Parathyroid adenoma (tissue), 2 donors: ENCODE results near the gene YAP1.

Experiments used
- H2AFZ ChIP-seq: fragments of 300-600 bp; sonication (generic); one replicate; pipeline ENCODE4 v1.7.0; 2017; ENCODE audit warnings: antibody characterized with exemption, mild to moderate bottlenecking
- H3K27ac ChIP-seq: fragments of 300-600 bp; sonication (generic); one replicate; pipeline ENCODE4 v1.7.0; 2017
- H3K27me3 ChIP-seq: fragments of 300-600 bp; sonication (generic); one replicate; pipeline ENCODE4 v1.7.0; 2017; ENCODE audit warnings: low read length; ENCODE audit not compliant: control insufficient read depth, insufficient read depth
- H3K36me3 ChIP-seq: fragments of 300-600 bp; sonication (generic); one replicate; pipeline ENCODE4 v1.7.0; 2017; ENCODE audit warnings: low read length; ENCODE audit not compliant: control insufficient read depth, insufficient read depth
- H3K4me1 ChIP-seq: fragments of 300-600 bp; sonication (generic); one replicate; pipeline ENCODE4 v1.7.0; 2017; ENCODE audit warnings: control low read depth
- H3K4me2 ChIP-seq: fragments of 300-600 bp; sonication (generic); one replicate; pipeline ENCODE4 v1.7.0; 2017; ENCODE audit warnings: low read length
- H3K4me3 ChIP-seq: fragments of 300-600 bp; sonication (generic); one replicate; pipeline ENCODE4 v1.7.0; 2017; ENCODE audit warnings: low read depth, low read length
- H3K79me2 ChIP-seq: fragments of 300-600 bp; sonication (generic); one replicate; pipeline ENCODE4 v1.7.0; 2017; ENCODE audit warnings: control low read depth
- H3K9ac ChIP-seq: fragments of 300-600 bp; sonication (generic); one replicate; pipeline ENCODE4 v1.7.0; 2017; ENCODE audit warnings: mild to moderate bottlenecking
- H3K9me3 ChIP-seq: fragments of 300-600 bp; sonication (generic); one replicate; pipeline ENCODE4 v1.7.0; 2017; ENCODE audit warnings: low read length; ENCODE audit not compliant: control insufficient read depth
- CTCF ChIP-seq: fragments of 300-600 bp; sonication (generic); IDR thresholded peaks from one replicate; pipeline ENCODE4 v1.7.0; 2017; ENCODE audit warnings: antibody characterized with exemption, mild to moderate bottlenecking
- donor health status: primary hyperparathyroidism.

YAP1 gene

GRCh38 chr11:102144357-102145355 is 34.4 kb downstream of the YAP1 start:
- no peaks in the 10 kb centered on the region for H3K36me3 ChIP-seq
- H2AFZ ChIP-seq = no peak overlapping the region
- peaks cover 3% of the 10 kb centered on the region for H3K4me1 ChIP-seq
- no peaks in the 10 kb centered on the region for H3K27me3 ChIP-seq
- peaks cover 9% of the 10 kb centered on the region for H3K79me2 ChIP-seq
- no peak overlapping the region for H3K9ac ChIP-seq
- H3K9me3 ChIP-seq = no peaks in the 10 kb centered on the region
- no peak overlapping the region for H3K27ac ChIP-seq
- TF ChIP-seq CTCF = no peak
- H3K4me2 ChIP-seq = no peak overlapping the region
- H3K4me3 ChIP-seq = no peak overlapping the region

- Histone ChIP-seq H3K79me2 (peaks cover 15% of the 10 kb centered on the region), H3K27me3 (no peaks in the 10 kb centered on the region), H3K4me2 (no peak overlapping the region), H3K27ac (no peak overlapping the region), H3K9me3 (no peaks in the 10 kb centered on the region), H3K4me1 (peaks cover 3% of the 10 kb centered on the region), H3K4me3 (no peak overlapping the region), H2AFZ (no peak overlapping the region), H3K36me3 (no peaks in the 10 kb centered on the region), H3K9ac (no peak overlapping the region)
- no peak for TF ChIP-seq CTCF
These were observed 36.8 kb downstream of the YAP1 start for GRCh38 chr11:102147015-102147414.

GRCh38 chr11:102147632-102148031 is 37.4 kb downstream of the YAP1 start:
- Histone ChIP-seq H3K4me1 (peaks cover 3% of the 10 kb centered on the region), H3K36me3 (no peaks in the 10 kb centered on the region), H3K27me3 (no peaks in the 10 kb centered on the region), H3K9me3 (no peaks in the 10 kb centered on the region), H3K27ac (no peak overlapping the region), H3K9ac (no peak overlapping the region), H2AFZ (no peak overlapping the region), H3K4me3 (no peak overlapping the region), H3K79me2 (peaks cover 15% of the 10 kb centered on the region), H3K4me2 (no peak overlapping the region)
- no peak for TF ChIP-seq CTCF

- no peak overlapping the region for H2AFZ ChIP-seq
- H3K9ac ChIP-seq = no peak overlapping the region
- no peak overlapping the region for H3K4me2 ChIP-seq
- no peak overlapping the region for H3K4me3 ChIP-seq
- peaks cover 3% of the 10 kb centered on the region for H3K4me1 ChIP-seq
- H3K79me2 ChIP-seq = peaks cover 15% of the 10 kb centered on the region
- no peaks in the 10 kb centered on the region for H3K27me3 ChIP-seq
- H3K27ac ChIP-seq = no peak overlapping the region
- H3K9me3 ChIP-seq = no peaks in the 10 kb centered on the region
- H3K36me3 ChIP-seq = no peaks in the 10 kb centered on the region
- no peak for TF ChIP-seq CTCF
These were observed 37.8 kb downstream of the YAP1 start for GRCh38 chr11:102148059-102148458.
